Stomach smooth muscle (tissue), 2 donors: Measurements from ENCODE around the gene DAPK3.

ENCODE experiments used
- H3K27ac ChIP-seq: one replicate; pipeline ENCODE4 v1.7.0; 2013; ENCODE audit warnings: mild to moderate bottlenecking, low read length, inconsistent platforms
- H3K27me3 ChIP-seq, 2 donors: one replicate each; pipeline ENCODE4 v1.7.0; 2013; ENCODE audit warnings: low read length in 2 of 2; ENCODE audit not compliant: insufficient read depth in 2 of 2, control insufficient read depth in 1 of 2
- H3K36me3 ChIP-seq, 2 donors: one replicate each; pipeline ENCODE4 v1.7.0; 2013; ENCODE audit warnings: low read length in 2 of 2; ENCODE audit not compliant: control insufficient read depth in 2 of 2, insufficient read depth in 2 of 2
- H3K4me1 ChIP-seq: one replicate; pipeline ENCODE4 v1.7.0; 2013; ENCODE audit warnings: low read length; ENCODE audit not compliant: control insufficient read depth, insufficient read depth
- H3K4me3 ChIP-seq, 2 donors: one replicate each; pipeline ENCODE4 v1.7.0; 2013; ENCODE audit warnings: low read length in 2 of 2
- H3K9ac ChIP-seq, 2 donors: one replicate each; pipeline ENCODE4 v1.7.0; 2013; ENCODE audit warnings: low read length in 2 of 2, mild to moderate bottlenecking in 1 of 2
- H3K9me3 ChIP-seq, 2 donors: one replicate each; pipeline ENCODE4 v1.7.0; 2013; ENCODE audit warnings: low read length in 2 of 2; ENCODE audit not compliant: control insufficient read depth in 2 of 2
- donor health status: healthy.
- donor health status: Pancreatic carcinoma.

DAPK3 gene

GRCh38 chr19:3931041-3931440, 39.9 kb downstream of the DAPK3 start:
- H3K27me3 ChIP-seq, result no peaks in the 10 kb centered on the region

DNA sequence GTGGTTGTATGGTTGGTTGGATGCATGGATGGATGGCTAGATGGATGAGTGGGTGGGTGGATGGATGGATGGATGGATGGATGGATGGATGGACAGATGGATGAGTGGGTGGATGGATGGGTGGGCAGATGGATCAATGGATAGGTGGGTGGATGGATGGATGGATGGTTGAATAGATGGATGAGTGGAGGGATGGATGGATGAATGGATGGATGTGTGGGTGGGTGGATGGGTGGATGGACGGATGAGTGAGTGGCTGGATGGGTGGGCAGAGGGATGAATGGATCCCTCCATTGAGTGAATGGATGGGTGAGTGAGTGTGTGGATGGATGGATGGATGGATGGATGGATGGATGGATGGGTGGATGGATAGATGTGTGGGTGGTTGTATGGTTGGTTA, 47.0 kb downstream of the DAPK3 start:
- H3K27me3 ChIP-seq, result no peaks in the 10 kb centered on the region
- no peak overlapping the region for H3K9ac ChIP-seq
- H3K36me3 ChIP-seq, result no peaks in the 10 kb centered on the region
- no peak overlapping the region for H3K27ac ChIP-seq
- no peaks in the 10 kb centered on the region for H3K9me3 ChIP-seq
- H3K4me3 ChIP-seq, result no peak overlapping the region
- H3K4me1 ChIP-seq, result no peaks in the 10 kb centered on the region

More at GRCh38 chr19:3931041-3931440, 39.9 kb downstream of the DAPK3 start:
- Histone ChIP-seq H3K9me3 (no peaks in the 10 kb centered on the region), H3K4me3 (no peak overlapping the region), H3K9ac (no peak overlapping the region), H3K27ac (no peak overlapping the region), H3K36me3 (no peaks in the 10 kb centered on the region), H3K4me1 (peaks cover 6% of the 10 kb centered on the region)

DNA sequence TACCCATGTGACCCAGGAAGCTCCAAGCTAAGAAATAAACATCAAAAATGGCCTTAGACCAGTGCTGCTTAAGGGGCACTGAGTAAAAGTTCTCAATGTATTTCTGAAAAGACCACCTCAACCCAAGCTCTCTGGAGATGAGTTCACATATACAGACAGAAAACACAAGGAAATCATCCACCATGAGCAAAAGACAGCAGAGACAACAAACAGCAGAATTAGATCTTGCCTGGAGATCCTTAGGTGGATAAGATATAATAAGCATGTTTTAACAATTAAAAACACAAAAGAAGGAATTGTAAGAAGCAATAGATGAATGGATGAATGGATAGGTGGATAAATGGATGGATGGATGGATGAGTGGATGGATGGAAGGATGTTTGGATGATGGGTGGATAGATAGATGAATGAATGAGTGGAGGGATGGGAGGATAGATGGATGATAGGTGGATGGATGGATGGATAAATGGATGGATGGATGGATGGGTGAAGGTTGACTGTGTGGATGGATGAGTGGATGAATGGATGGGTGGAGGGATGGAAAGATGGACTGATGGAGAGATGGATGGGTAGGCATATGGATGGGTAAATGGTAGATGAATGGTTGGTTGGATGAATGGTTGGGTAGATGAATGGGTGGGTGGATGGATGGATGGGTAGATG, 47.7 kb downstream of the DAPK3 start:
- Histone ChIP-seq H3K27ac (no peak overlapping the region), H3K27me3 (no peaks in the 10 kb centered on the region), H3K4me1 (no peaks in the 10 kb centered on the region), H3K36me3 (no peaks in the 10 kb centered on the region), H3K9ac (no peak overlapping the region), H3K4me3 (no peak overlapping the region), H3K9me3 (no peaks in the 10 kb centered on the region)

DNA sequence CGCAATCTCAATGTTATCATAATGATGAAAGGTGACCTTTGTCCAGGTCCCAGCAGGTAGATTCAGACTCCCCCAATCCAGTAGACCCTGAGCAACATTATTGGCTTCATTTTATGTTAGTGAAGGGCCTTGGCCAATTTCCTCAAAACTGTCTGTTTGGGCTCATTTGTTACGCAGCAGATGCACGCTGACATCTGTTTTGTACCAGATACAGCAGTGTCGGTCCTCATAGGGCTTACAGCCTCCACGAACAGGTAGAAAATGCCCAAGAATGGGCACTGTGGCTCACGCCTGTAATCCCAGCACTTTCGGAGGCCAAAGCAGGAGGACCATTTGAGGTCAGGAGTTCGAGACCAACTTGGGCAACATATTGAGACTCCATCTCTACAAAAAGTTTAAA, 51.1 kb downstream of the DAPK3 start:
- Histone ChIP-seq H3K9ac (no peak overlapping the region), H3K36me3 (no peaks in the 10 kb centered on the region), H3K27me3 (peaks cover 0 to 3% of the 10 kb centered on the region in 2 donors), H3K4me3 (no peak overlapping the region), H3K9me3 (no peaks in the 10 kb centered on the region), H3K4me1 (no peaks in the 10 kb centered on the region), H3K27ac (no peak overlapping the region)

DNA sequence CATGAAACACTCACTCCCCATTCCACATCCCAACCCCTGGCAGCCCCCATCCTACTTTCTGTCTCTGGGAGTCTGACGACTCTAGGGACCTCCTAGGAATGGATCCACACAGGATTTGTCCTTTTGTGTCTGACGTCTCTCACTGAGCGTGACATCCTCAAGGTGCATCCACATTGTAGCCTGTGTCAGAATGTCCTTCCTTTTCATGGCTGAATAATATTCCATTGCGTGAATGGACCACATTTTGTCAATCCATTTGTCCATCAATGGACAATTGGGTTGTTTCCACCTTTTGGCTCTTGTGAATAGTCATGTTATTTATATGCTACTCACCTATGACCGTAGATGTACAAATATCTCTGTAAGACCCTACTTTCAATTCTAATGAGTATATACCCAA, 54.9 kb downstream of the DAPK3 start:
- H3K9ac ChIP-seq, result no peak overlapping the region
- no peaks in the 10 kb centered on the region for H3K9me3 ChIP-seq
- no peaks in the 10 kb centered on the region for H3K4me1 ChIP-seq
- H3K27me3 ChIP-seq, result peaks cover 0 to 3% of the 10 kb centered on the region in 2 donors
- no peak overlapping the region for H3K27ac ChIP-seq
- H3K4me3 ChIP-seq, result no peak overlapping the region
- H3K36me3 ChIP-seq, result no peaks in the 10 kb centered on the region

GRCh38 chr19:3914199-3914598, 56.7 kb downstream of the DAPK3 start:
- no peak overlapping the region for H3K4me3 ChIP-seq
- H3K4me1 ChIP-seq, result no peaks in the 10 kb centered on the region
- no peak overlapping the region for H3K9ac ChIP-seq
- no peak overlapping the region for H3K27ac ChIP-seq
- peaks cover 5 to 8% of the 10 kb centered on the region in 2 donors for H3K9me3 ChIP-seq
- H3K36me3 ChIP-seq, result no peaks in the 10 kb centered on the region
- H3K27me3 ChIP-seq, result peaks cover 0 to 3% of the 10 kb centered on the region in 2 donors

- H3K4me3 ChIP-seq, result no peak overlapping the region
- no peak overlapping the region for H3K27ac ChIP-seq
- no peaks in the 10 kb centered on the region for H3K27me3 ChIP-seq
- no peaks in the 10 kb centered on the region for H3K36me3 ChIP-seq
- H3K9me3 ChIP-seq, result peaks cover 5 to 8% of the 10 kb centered on the region in 2 donors
- H3K9ac ChIP-seq, result no peak overlapping the region
- H3K4me1 ChIP-seq, result no peaks in the 10 kb centered on the region
These were observed 60.8 kb downstream of the DAPK3 start for GRCh38 chr19:3910105-3910504.
